Melanocyte of skin (primary cell): ENCODE measurements around the gene DDX24. TPM values are rescaled to one million over a fixed set of nuclear protein-coding genes. Genes with fewer than 3 reads are reported as not detected.

ENCODE experiments used
- total RNA-seq, 2 donors: library from RNA; depleted of rRNA; stranded (reverse); fragments of >200 nt; gene quantifications; 2 replicates each; pipeline ENCODE4 v1.2.3, GENCODE V29; 2012

Gene DDX24
- 100 to 1,000 TPM; 147 to 153 TPM for total RNA-seq

GRCh38 chr14:94080621-94081385, at the start of gene DDX24, which contains the start of gene IFI27L1:
Gene DDX24 (minus strand): TSS chr14:94081202. CDS start chr14:94079742, 1,460 bp downstream.
Gene IFI27L1 (plus strand): TSS chr14:94081310. CDS start chr14:94096938, 15,628 bp downstream.

DNA sequence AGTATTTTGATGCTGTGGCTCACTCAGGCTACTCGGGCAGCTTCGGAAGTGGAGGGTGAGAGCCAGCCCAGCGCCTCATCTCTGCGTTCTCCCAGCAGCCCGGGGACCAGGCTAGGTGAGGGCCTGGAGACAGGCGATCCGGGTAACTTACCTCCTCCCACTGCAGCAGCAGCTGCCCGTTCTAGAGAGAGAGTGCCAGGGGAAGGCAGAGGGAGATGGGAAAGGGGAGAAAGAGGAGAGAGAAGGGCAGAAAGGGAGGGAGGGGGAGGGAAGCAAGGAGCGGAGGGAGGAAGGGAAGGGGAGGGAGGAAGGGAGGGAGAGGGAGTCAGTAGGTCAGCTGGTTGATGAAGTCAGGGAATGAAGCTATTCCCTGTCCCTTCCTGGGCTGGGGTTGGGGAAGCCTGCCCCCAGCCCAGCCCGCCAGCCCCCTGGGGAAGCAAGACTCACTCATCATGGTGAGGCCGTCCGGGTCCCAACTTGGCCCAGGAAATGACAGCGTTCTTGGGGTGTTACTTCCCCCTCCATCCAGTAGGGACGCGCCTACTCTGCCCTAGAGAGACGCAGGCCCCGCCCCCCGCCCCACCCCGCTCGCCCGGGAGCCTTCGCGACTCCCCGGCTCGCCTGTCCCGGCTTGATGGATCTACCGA, 48.2 kb upstream of the DDX24 start, which contains the start of gene IFI27L2:
IFI27L2 (minus strand) TSS at position 494 of the 647 bp plus-strand sequence; CDS start at position 454, 40 bp downstream.

DNA sequence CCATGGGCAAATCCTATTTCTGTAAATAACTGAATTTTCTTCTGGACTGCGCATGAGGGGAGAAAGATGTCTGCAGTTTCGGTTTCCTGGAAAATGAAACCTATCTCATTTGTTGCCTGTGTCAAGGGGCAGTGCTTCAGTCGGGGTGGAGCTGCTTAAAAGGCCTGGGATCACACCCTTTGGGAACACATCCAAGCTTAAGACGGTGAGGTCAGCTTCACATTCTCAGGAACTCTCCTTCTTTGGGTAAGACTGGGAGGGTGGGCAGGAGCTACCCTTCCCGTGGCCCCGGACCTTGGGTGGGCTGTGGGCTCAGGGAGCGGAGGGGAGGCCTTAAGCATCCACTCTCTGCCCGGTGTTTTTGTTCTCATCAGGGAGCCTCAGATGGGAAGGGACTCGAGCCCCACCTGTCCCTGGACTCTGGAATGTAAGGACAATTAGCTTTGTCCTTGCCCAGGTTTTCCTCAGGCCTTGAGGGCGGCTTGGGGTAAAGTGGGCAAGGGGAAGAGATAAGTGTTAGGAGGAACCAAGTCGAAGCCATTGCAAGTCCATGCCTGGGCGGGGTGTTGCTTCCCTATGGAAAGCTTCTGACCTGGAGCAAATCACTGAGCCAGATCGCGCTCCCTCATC, 29.7 kb upstream of the DDX24 start, which contains the start of gene IFI27:
IFI27 (plus strand) TSS at position 185 of the 630 bp plus-strand sequence.

DNA sequence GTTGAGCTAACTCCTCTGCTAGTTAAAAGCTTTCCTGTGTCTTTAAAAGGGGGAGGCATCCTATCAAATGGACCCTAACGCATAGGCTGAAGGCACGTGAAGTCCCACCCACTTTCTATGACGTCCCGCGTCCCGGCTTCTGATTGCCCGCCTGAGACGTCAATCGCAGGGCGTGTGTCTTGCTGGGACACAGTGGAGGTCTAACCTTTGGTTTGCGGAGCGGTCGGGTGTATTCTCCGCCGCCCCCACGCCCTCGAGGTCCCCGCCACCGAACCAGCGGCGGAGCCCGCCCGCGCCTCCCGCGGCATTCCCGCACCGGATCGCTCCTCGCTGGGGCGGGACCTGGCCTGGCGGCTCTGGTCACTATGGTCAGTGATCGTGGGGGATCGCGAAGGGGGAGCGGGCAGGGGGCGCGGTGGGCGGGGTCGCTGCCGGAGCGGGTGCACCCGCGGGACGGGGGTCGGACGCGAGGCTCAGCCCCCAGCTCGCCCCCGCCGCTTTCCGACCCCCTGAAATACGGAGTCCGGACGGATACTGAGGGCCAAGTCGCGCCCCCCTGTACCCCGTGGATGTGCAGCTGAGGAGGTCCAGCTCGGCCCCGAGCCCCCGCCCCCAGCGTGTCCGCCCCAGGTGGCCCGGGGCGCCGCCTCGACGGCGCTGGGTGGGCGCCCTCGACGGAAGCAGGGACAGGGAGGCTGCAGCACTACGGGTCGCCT, 54.7 kb downstream of the DDX24 start, which contains the start of gene OTUB2:
OTUB2 (plus strand) TSS at position 168 of the 716 bp plus-strand sequence; CDS start at position 366, 198 bp downstream.

Other genes starting within 250 kb of the DDX24 start
- not detected for gene FAM181A, start 153.9 kb downstream of the DDX24 start, total RNA-seq
- 1 to 10 TPM; 1.7 to 3.1 TPM for gene ASB2, start 104.6 kb downstream of the DDX24 start, total RNA-seq
- gene CCDC197, start 83.9 kb downstream of the DDX24 start, total RNA-seq = not detected
- gene OTUB2, start 54.9 kb downstream of the DDX24 start, total RNA-seq = 1 to 10 TPM; 1.3 to 2.4 TPM
- gene IFI27L1, start 108 bp upstream of the DDX24 start, total RNA-seq = 10 to 100 TPM; 16.7 to 20.3 TPM
- gene IFI27, start 29.5 kb upstream of the DDX24 start, total RNA-seq = 1,000 to 10,000 TPM; 1,659 to 2,734 TPM
- gene IFI27L2, start 48.4 kb upstream of the DDX24 start, total RNA-seq = 100 to 1,000 TPM in 1 of 2 donors, 10 to 100 TPM in 1; 53.6 to 104 TPM
- gene PPP4R4, start 93.1 kb upstream of the DDX24 start, total RNA-seq = under 1 TPM in 1 of 2 donors, not detected in 1; 0.34 TPM
- not detected for gene SERPINA10, start 212.1 kb upstream of the DDX24 start, total RNA-seq
- not detected for gene SERPINA6, start 242.1 kb upstream of the DDX24 start, total RNA-seq